IMR-90 (cell line): ENCODE results near the gene KCNK5. TPM values are rescaled to one million over a fixed set of nuclear protein-coding genes. Genes with fewer than 3 reads are reported as not detected.

Experiments used
- ATAC-seq: fragments of 200-7000 bp; cut with Tn5 transposase; 2 replicates; pipeline ENCODE4 v1.9.1; 2020; ENCODE audit warnings: low read depth, mild to moderate bottlenecking, moderate library complexity
- BruUV-seq: library from RNA; stranded (reverse); fragments of 400-500 nt; replicated peaks from 2 replicates; lab custom pipeline; 2021; lab: Mats Ljungman, UMichigan
- CTCF ChIA-PET: fragments of 300-600 bp; formaldehyde crosslinking; extraction: SDS; loops from one replicate; lab custom pipeline; 2021; ENCODE audit warnings: antibody characterized with exemption; lab: Yijun Ruan, JAX
- POLR2A ChIA-PET: fragments of 300-600 bp; sonication (Branson Sonifier 250); formaldehyde crosslinking; loops from one replicate; lab custom pipeline; 2022; ENCODE audit warnings: antibody characterized with exemption; ENCODE audit not compliant: unreplicated experiment; lab: Charles Lee
- DNase-seq: peaks from one replicate; pipeline ENCODE4 v3.0.0; 2013
- H2AFZ ChIP-seq: replicated peaks from 2 replicates; pipeline ENCODE3; 2013; ENCODE audit warnings: low read length, mild to moderate bottlenecking; ENCODE audit not compliant: poor library complexity
- H2AK5ac ChIP-seq: 2 replicates; pipeline ENCODE4 v1.6.1; 2013; ENCODE audit warnings: low read depth, low read length, inconsistent platforms
- H2AK9ac ChIP-seq: replicated peaks from 2 replicates; pipeline ENCODE3; 2013; ENCODE audit warnings: mild to moderate bottlenecking, low read depth, low read length, moderate library complexity; ENCODE audit not compliant: poor library complexity
- H2BK120ac ChIP-seq: 2 replicates; pipeline ENCODE4 v1.6.1; 2013; ENCODE audit warnings: low read depth, low read length, inconsistent platforms
- H2BK15ac ChIP-seq: 3 replicates; pipeline ENCODE4 v1.6.1; 2013; ENCODE audit warnings: low read depth, low read length, inconsistent platforms
- H2BK20ac ChIP-seq: 2 replicates; pipeline ENCODE4 v1.6.1; 2013; ENCODE audit warnings: low read depth, mild to moderate bottlenecking, inconsistent platforms, low read length, moderate library complexity
- H2BK5ac ChIP-seq: 2 replicates; pipeline ENCODE4 v1.6.1; 2013; ENCODE audit warnings: mild to moderate bottlenecking, low read depth, low read length, inconsistent platforms; ENCODE audit not compliant: poor library complexity, severe bottlenecking
- H3K14ac ChIP-seq: replicated peaks from 2 replicates; pipeline ENCODE4 v1.6.1; 2013; ENCODE audit warnings: low read depth, low read length, inconsistent platforms
- H3K18ac ChIP-seq: 2 replicates; pipeline ENCODE4 v1.6.1; 2013; ENCODE audit warnings: low read depth, low read length, control low read depth
- H3K23ac ChIP-seq: 2 replicates; pipeline ENCODE4 v1.6.1; 2013; ENCODE audit warnings: low read depth, low read length, inconsistent platforms
- H3K27ac ChIP-seq: 2 replicates; pipeline ENCODE4 v1.5.1; 2013; ENCODE audit warnings: mild to moderate bottlenecking, control low read depth, low read length; ENCODE audit not compliant: insufficient read depth
- H3K27me3 ChIP-seq: 2 replicates; pipeline ENCODE4 v1.6.1; 2013; ENCODE audit warnings: low read length; ENCODE audit not compliant: control insufficient read depth, insufficient read depth
- H3K36me3 ChIP-seq: 2 replicates; pipeline ENCODE4 v1.6.1; 2013; ENCODE audit warnings: low read length, mixed read lengths; ENCODE audit not compliant: control insufficient read depth, insufficient read depth
- H3K4ac ChIP-seq: 2 replicates; pipeline ENCODE4 v1.6.1; 2013; ENCODE audit warnings: low read depth, low read length, inconsistent platforms
- H3K4me1 ChIP-seq: 2 replicates; pipeline ENCODE4 v1.6.1; 2013; ENCODE audit warnings: low read length, mixed read lengths; ENCODE audit not compliant: control insufficient read depth, insufficient read depth
- H3K4me2 ChIP-seq: 2 replicates; pipeline ENCODE4 v1.6.1; 2013; ENCODE audit warnings: low read depth, mild to moderate bottlenecking, control low read depth, low read length, moderate library complexity
- H3K4me3 ChIP-seq: 2 replicates; pipeline ENCODE4 v1.5.1; 2013; ENCODE audit warnings: low read depth, mild to moderate bottlenecking, control low read depth, low read length, moderate library complexity; ENCODE audit not compliant: insufficient read depth
- H3K56ac ChIP-seq: 2 replicates; pipeline ENCODE4 v1.6.1; 2013; ENCODE audit warnings: low read length, inconsistent platforms; ENCODE audit not compliant: insufficient read depth; ENCODE audit errors: extremely low read depth
- H3K79me1 ChIP-seq, 2 experiments: 2 replicates each; pipeline ENCODE4 v1.6.1; 2013; ENCODE audit warnings: low read length in 2 of 2, inconsistent platforms in 1 of 2, low read depth in 1 of 2
- H3K9ac ChIP-seq: 2 replicates; pipeline ENCODE4 v1.6.1; 2013; ENCODE audit warnings: low read depth, low read length, control low read depth
- H3K9me1 ChIP-seq: 2 replicates; pipeline ENCODE4 v1.6.1; 2013; ENCODE audit warnings: low read length, inconsistent platforms; ENCODE audit not compliant: insufficient read depth
- H3K9me3 ChIP-seq: 2 replicates; pipeline ENCODE4 v1.6.1; 2013; ENCODE audit warnings: low read length; ENCODE audit not compliant: control insufficient read depth, insufficient read depth
- H4K20me1 ChIP-seq: 2 replicates; pipeline ENCODE4 v1.6.1; 2013; ENCODE audit warnings: low read length, inconsistent platforms; ENCODE audit not compliant: insufficient read depth
- H4K5ac ChIP-seq: 2 replicates; pipeline ENCODE4 v1.6.1; 2013; ENCODE audit warnings: mild to moderate bottlenecking, low read depth, low read length, control low read depth
- H4K8ac ChIP-seq, 2 experiments: 2 replicates each; pipeline ENCODE4 v1.6.1; 2013; ENCODE audit warnings: low read depth in 2 of 2, low read length in 2 of 2, control low read depth in 1 of 2, inconsistent platforms in 1 of 2
- H4K91ac ChIP-seq: 2 replicates; pipeline ENCODE4 v1.6.1; 2013; ENCODE audit warnings: low read depth, low read length, inconsistent platforms; ENCODE audit not compliant: insufficient read depth
- ELK1 ChIP-seq: fragments of 150-350 bp; IDR thresholded peaks from 2 replicates; pipeline ENCODE4 v1.6.1; 2016; ENCODE audit warnings: low read depth, mild to moderate bottlenecking, low read length, moderate library complexity, borderline replicate concordance
- RAD21 ChIP-seq: IDR thresholded peaks from 2 replicates; pipeline ENCODE4 v1.6.1; 2012; ENCODE audit warnings: low read length, improper control_type of control experiment
- WGBS, 2 experiments: methylation state at CpG; one replicate each; pipeline versions ENCODE4 v1.1.5 to v1.1.7; 2013; ENCODE audit warnings: missing lambda C conversion rate in 2 of 2; ENCODE audit not compliant: insufficient read length in 1 of 2; ENCODE audit errors: extremely low coverage in 2 of 2; 5-methylcytosine and 5-hydroxymethylcytosine counted together
- dilution Hi-C: fragments of 300-500 bp; cut with HindIII; formaldehyde crosslinking; loops from one replicate; pipeline ENCODE4 v1.14.3; 2018; ENCODE audit warnings: low sequenced_read_pairs; ENCODE audit not compliant: unreplicated experiment
- in situ Hi-C: fragments of 300-500 bp; cut with MboI; formaldehyde crosslinking; loops from 3 replicates; pipeline ENCODE4 v1.14.3; 2019; ENCODE audit warnings: low sequenced_read_pairs, inconsistent platforms, mixed read lengths
- intact Hi-C: fragments of 100-400 bp; cut with micrococcal nuclease; formaldehyde crosslinking; loops from 2 replicates; pipeline ENCODE4 v1.10.0; 2022
- polyA plus RNA-seq, 3 experiments: library from polyadenylated mRNA; depleted of rRNA; stranded (reverse); fragments of >200 nt; gene quantifications; 2 replicates each; pipeline ENCODE4 v1.2.3, GENCODE V29; 2012; ENCODE audit warnings: low replicate concordance in 1 of 3
- total RNA-seq: library from RNA; depleted of rRNA; stranded (reverse); fragments of >200 nt; gene quantifications from 2 replicates; pipeline ENCODE4 v1.2.3, GENCODE V29; 2012

The KCNK5 gene
- total and polyA plus RNA-seq, 2 of the 4 experiments (the other 2 are of a cell fraction) = not detected

- Histone ChIP-seq H4K91ac (no peak overlapping the region), H2BK20ac (no peak overlapping the region), H3K36me3 (no peaks in the 10 kb centered on the region), H3K9me1 (no peaks in the 10 kb centered on the region), H3K9me3 (no peaks in the 10 kb centered on the region), H2AK5ac (no peak overlapping the region), H3K23ac (no peak overlapping the region), H3K79me1 (no peaks in the 10 kb centered on the region), H3K18ac (no peak overlapping the region), H3K9ac (no peak overlapping the region), H2BK5ac (no peak overlapping the region), H2BK120ac (no peak overlapping the region), H3K4me1 (no peaks in the 10 kb centered on the region), H3K4me3 (no peak overlapping the region), H3K56ac (no peak overlapping the region), H4K20me1 (no peaks in the 10 kb centered on the region), H3K14ac (no peak overlapping the region), H2BK15ac (no peak overlapping the region), H2AFZ (no peak overlapping the region), H3K4me2 (no peak overlapping the region), H3K27ac (no peak overlapping the region), H4K8ac (no peak overlapping the region), H4K5ac (no peak overlapping the region), H3K4ac (no peak overlapping the region), H3K27me3 (no peaks in the 10 kb centered on the region), H2AK9ac (no peak overlapping the region)
- dilution Hi-C loops = no loop called here
- ChIA-PET CTCF (no interaction called here), POLR2A (no interaction called here)
- no TSS peak for BruUV-seq
- TF ChIP-seq ELK1 = no peak
- no peak for TF ChIP-seq RAD21
- WGBS, 2 experiments = 70% methylated on average over 2 of the region's 6 CpGs; no CpG with 5 or more reads in 1 of the 2 experiments
- no peak for ATAC-seq
- DNase-seq = no peak
- in situ Hi-C loops = no loop called here
- intact Hi-C loops = no loop called here
Measured at GRCh38 chr6:39273406-39273821, 44.1 kb upstream of the KCNK5 start.
